Duodenal mucosa (tissue), 2 donors: ENCODE data around the gene CRY2.

Experiments used
- H3K27ac ChIP-seq: one replicate; pipeline ENCODE4 v1.7.0; 2013; ENCODE audit warnings: low read depth, low read length
- H3K27me3 ChIP-seq, 2 donors: one replicate each; pipeline ENCODE4 v1.7.0; 2013; ENCODE audit warnings: low read length in 2 of 2, control low read depth in 1 of 2; ENCODE audit not compliant: insufficient read depth in 2 of 2, control insufficient read depth in 1 of 2
- H3K36me3 ChIP-seq, 2 donors: one replicate each; pipeline ENCODE4 v1.7.0; 2013; ENCODE audit warnings: low read length in 2 of 2, control low read depth in 1 of 2; ENCODE audit not compliant: insufficient read depth in 2 of 2, control insufficient read depth in 1 of 2
- H3K4me1 ChIP-seq, 2 donors: one replicate each; pipeline ENCODE4 v1.7.0; 2013; ENCODE audit warnings: low read length in 2 of 2, control low read depth in 1 of 2; ENCODE audit not compliant: insufficient read depth in 2 of 2, control insufficient read depth in 1 of 2
- H3K4me3 ChIP-seq, 2 donors: one replicate each; pipeline ENCODE4 v1.7.0; 2013; ENCODE audit warnings: low read length in 2 of 2, low read depth in 1 of 2
- H3K9ac ChIP-seq, 2 donors: one replicate each; pipeline ENCODE4 v1.7.0; 2013; ENCODE audit warnings: low read length in 2 of 2, low read depth in 1 of 2
- H3K9me3 ChIP-seq, 2 donors: one replicate each; pipeline ENCODE4 v1.7.0; 2013; ENCODE audit warnings: low read length in 2 of 2, control low read depth in 1 of 2; ENCODE audit not compliant: control insufficient read depth in 1 of 2

Gene CRY2

DNA sequence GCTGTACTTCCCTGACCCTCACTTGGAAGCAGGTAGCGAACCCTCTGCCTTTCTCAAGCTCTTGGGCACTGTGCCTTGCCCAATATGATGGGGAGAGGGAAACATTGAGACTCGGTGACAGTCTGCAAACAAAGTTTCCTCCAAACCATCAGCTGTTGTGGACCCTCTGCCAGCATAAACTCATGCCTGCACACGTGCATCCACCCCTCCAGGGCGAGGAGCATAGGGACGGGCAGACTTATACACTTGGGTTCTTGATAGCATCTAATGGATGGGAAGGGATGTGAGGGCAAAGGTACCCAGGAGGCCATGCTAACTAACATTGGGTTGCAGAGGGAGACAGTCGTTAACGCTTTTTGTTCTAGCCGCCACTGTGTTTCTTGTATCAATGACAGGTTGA lies 29.9 kb downstream of the CRY2 start:
- no peaks in the 10 kb centered on the region for H3K27me3 ChIP-seq
- H3K9me3 ChIP-seq = no peaks in the 10 kb centered on the region
- no peak overlapping the region for H3K9ac ChIP-seq
- H3K36me3 ChIP-seq = peaks cover 54 to 74% of the 10 kb centered on the region in 2 donors
- no peaks in the 10 kb centered on the region for H3K4me1 ChIP-seq
- no peak overlapping the region for H3K4me3 ChIP-seq
- H3K27ac ChIP-seq = no peak overlapping the region

DNA sequence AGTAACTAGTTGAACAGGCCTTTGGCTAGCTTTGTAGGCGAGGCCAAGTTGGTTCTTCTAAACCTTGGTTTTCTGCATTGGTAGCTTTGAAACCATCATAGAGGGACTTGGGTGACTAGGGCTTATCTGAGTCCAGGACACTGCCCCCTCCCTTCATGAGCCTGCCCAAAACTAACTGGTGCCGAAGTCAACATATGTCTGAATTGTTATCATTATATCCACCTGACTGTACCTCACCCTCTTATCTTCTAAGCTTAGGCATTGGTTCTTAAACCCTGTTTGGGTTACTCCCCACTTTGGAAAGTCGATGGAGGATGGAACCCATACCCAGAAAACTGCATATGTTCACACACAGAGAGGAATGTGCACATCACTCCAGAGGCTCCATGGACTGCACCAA lies 30.6 kb downstream of the CRY2 start:
- Histone ChIP-seq H3K4me1 (no peaks in the 10 kb centered on the region), H3K4me3 (no peak overlapping the region), H3K27ac (no peak overlapping the region), H3K27me3 (no peaks in the 10 kb centered on the region), H3K9me3 (no peaks in the 10 kb centered on the region), H3K36me3 (peaks cover 54 to 75% of the 10 kb centered on the region in 2 donors), H3K9ac (no peak overlapping the region)

DNA sequence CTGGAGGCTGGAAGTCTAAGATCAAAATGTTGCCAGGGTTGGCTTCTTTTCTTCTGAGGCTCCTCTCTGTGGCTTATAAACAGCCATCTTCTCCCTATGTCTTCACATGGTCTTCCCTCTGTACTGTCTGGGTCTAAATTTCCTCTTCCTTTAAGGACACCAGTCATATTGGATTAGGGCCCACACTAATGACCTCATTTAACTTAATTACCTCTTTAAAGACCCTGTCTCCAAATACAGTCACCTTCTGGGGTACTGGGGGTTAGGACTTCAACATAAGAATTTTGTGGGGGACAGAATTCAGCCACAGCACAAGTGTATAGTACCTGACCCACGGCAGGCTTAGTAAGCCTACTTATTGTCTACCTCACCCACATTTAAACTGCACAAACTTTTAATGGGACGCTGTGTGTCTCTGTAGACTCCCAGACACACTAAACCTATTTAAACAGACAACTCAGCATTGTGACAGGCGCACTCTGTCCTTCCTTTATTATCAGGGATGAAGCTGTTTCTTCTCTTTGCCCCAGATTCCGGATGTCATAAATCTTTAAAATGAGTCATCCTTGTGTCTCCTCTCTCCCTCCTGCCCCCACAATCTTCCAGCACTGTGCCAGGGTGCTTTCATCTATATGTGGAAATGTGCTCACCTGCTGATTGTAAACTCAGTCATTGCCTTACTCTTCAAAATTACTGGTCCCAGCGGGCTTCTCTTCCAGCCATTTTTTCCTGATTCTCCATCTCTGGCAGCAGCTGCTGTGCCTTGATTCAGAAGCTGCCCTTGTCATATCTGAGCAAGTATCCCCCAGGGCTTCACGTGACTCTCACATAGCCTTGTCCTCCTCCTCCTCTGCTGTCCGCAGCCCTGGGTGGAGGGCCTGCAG lies 32.8 kb downstream of the CRY2 start:
- H3K4me3 ChIP-seq = no peak overlapping the region
- H3K27ac ChIP-seq = no peak overlapping the region
- no peaks in the 10 kb centered on the region for H3K9me3 ChIP-seq
- no peak overlapping the region for H3K9ac ChIP-seq
- no peaks in the 10 kb centered on the region for H3K4me1 ChIP-seq
- H3K36me3 ChIP-seq = peaks cover 45 to 62% of the 10 kb centered on the region in 2 donors
- H3K27me3 ChIP-seq = no peaks in the 10 kb centered on the region

DNA sequence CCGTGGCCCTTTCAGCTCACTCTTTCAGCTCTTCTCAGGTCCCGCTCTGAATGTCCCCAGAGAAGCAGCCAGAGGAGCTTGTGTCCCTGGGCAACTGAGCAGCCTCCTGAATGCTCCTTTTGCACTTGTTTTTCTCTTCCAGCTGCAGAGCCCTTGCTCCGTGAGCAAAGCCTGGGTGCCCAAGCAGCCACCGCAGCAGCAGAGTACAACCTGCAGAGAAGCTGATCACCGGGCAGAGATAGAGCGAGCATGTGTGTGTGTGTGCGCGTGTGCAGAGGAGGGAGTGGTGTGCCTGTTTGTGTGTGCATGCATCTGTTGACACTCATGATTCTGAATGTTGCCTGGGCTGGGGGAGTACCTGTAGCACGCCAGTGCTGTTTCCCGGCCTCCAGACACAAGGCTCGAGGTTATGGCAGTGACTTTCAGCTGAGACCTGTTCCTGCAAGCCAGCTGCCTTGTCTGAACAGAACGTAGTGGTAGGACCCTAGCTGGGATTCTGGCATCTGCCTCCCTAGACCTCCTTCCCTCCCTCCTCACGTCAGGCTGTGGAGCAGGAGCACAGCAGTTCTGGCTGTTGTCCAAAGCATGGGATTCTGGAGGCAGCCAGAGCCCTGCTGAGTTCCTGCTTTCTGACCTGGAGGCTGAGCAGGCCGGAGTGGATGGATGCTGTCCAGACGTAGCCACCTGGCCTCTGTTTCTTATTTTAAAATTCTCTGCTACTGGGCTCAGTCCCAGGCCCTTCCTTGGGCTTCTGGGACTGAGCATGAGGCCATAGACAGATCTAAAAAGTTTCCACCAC lies 33.7 kb downstream of the CRY2 start:
- H3K27ac ChIP-seq = no peak overlapping the region
- peaks cover 0 to under 1% of the 10 kb centered on the region in 2 donors for H3K4me1 ChIP-seq
- no peaks in the 10 kb centered on the region for H3K9me3 ChIP-seq
- H3K4me3 ChIP-seq = no peak overlapping the region
- no peaks in the 10 kb centered on the region for H3K27me3 ChIP-seq
- peaks cover 41 to 54% of the 10 kb centered on the region in 2 donors for H3K36me3 ChIP-seq
- no peak overlapping the region for H3K9ac ChIP-seq

DNA sequence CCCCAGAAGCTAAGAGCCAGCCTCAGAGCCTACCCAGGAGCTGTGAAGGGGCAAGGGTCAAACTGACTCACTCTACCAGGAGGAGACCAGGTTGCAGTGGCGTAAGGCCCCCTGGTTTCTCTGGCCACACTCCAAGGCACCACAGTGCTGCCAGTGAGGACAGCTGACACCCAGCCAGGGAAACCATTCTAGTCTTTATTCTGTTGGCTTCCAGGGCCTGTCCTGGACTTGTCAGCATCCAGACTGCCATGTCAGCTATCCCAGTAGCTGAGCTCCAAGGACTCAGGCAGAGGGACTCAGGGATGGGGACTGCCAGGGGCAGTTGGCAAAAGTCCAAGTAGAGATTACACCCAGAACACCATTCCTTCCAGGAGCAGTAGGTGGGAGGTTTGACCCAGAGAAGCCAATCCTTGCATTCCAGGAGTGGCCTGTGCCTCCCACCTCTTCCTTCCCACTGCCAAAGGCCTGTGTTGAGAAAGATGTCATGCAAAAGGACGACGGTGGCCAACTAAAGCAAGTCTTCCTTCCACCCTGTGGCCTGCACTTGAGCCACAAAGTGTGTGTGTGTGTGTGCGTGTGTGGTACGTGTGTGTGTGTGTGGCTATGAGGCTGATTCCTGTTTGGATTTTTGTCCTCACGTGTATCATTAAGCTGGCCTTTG lies 34.6 kb downstream of the CRY2 start:
- no peak overlapping the region for H3K9ac ChIP-seq
- H3K27ac ChIP-seq = no peak overlapping the region
- H3K27me3 ChIP-seq = no peaks in the 10 kb centered on the region
- H3K4me1 ChIP-seq = peaks cover 0 to 3% of the 10 kb centered on the region in 2 donors
- peaks cover 35 to 49% of the 10 kb centered on the region in 2 donors for H3K36me3 ChIP-seq
- H3K9me3 ChIP-seq = no peaks in the 10 kb centered on the region
- H3K4me3 ChIP-seq = no peak overlapping the region

DNA sequence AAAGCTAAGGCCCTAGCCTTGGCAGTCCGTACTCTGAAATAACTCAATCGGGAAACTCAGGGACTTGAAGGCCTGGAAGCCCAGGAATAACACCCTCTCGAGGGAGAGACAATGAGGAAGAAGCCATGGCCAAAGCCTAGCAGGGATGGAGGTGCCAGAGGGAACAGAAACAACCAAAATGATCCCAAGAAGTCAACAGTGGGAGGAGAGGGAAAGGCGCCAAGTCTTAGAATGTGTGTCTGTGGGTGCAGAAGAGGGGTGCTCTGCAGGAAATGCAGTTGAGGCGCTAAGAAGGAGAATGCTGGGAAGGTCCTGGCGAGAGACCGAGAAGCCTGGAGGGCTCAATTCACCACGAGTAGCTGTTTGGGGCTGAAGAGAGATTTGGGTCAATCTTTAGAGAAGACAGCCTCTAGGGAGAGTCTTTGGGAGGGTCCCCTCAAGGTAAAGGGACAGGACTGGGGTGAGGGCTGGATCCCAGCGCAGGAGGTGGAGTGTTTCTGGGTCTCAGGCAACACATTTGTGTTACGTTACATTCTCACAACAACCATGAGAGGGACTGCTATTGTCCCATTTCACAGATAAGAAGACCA lies 37.4 kb downstream of the CRY2 start:
- Histone ChIP-seq H3K27me3 (no peaks in the 10 kb centered on the region), H3K4me1 (peaks cover 0 to 3% of the 10 kb centered on the region in 2 donors), H3K9ac (no peak overlapping the region), H3K27ac (no peak overlapping the region), H3K4me3 (peak overlapping the region in 1 of 2 donors; percentile 45), H3K9me3 (no peaks in the 10 kb centered on the region), H3K36me3 (peaks cover 19 to 33% of the 10 kb centered on the region in 2 donors)

DNA sequence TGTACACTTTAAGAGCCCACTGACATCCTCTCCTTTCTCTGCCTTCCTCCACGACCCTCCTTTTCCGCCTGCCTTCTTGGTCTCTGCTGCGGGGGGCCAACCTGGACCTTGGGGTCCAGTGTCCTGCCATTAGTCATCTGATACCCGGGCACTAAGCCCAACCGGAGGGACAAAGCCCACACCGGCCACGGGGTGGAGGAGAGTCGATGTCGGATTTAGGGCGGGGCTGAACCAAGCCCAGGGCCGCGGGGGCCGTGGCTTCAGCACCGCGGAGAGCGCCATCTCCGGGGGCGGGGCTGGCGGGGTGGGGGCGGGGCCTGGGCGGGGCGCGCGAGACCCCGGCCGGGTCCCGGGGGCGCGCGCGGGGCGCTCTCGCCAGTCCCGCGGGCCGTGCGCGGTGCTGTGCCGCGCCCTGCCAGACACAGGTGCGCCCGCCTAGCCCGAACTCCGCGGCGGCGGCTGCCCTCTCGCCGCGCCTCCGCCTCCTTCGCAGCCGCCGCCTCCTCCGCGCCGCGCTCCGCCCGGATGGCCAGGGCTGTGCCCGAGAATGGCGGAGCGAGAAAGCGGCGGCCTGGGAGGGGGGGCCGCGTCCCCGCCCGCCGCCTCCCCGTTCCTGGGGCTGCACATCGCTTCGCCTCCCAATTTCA lies 38.1 kb downstream of the CRY2 start, which contains the start of gene MAPK8IP1:
Gene MAPK8IP1, plus strand, starts transcription at position 378 of the 647 bp plus-strand sequence. Its CDS starts 170 bp downstream, at position 548.
- no peaks in the 10 kb centered on the region for H3K9me3 ChIP-seq
- H3K27ac ChIP-seq = no peak within 1 kb of the TSS

DNA sequence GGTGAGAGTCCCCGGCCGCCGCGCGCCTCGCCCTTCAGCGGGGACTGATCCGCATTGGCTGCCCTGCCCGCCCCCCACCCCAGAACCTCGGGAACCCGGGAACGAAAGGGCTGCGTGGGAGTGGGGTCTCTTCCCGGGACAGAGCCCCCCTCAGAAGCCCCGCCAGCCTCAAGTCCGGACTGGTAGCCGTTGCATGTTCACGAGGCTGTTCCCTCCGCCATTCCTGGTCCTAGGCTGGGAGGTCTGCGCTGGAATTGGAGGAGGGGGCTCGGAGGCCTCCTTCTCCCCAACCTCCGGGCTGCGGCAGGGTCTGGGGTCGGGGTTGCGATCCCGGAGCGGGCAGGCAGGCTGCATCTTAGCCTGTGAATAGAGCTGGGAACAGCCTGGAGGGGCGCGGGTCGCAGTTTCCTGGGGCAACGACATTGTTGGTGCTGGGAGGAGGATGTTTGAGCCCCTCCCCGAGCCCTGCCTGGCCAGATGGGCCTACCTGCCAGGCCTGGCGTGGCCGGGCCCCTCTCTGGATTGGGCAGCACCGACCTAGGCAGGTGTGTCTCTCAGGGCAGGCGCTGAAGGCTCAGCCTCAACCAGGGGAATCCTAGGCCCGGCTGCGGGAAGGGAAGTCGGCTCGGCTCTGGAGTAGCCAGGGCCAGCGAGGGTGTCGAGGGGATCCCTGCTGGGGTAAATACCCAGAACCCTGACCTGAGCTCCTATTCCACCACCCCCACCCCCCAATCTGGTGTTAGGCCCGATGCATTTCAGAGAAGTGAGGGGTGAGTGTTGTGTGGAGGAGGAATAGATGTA lies 38.8 kb downstream of the CRY2 start:
- Histone ChIP-seq H3K9me3 (no peaks in the 10 kb centered on the region), H3K27me3 (no peaks in the 10 kb centered on the region), H3K4me3 (peak overlapping the region; percentile 41 to 51), H3K4me1 (peaks cover 0 to 3% of the 10 kb centered on the region in 2 donors), H3K27ac (no peak overlapping the region), H3K36me3 (peaks cover 10 to 19% of the 10 kb centered on the region in 2 donors), H3K9ac (no peak overlapping the region)

More for the DNA sequence above, 38.1 kb downstream of the CRY2 start, which contains the start of gene MAPK8IP1:
- Histone ChIP-seq H3K36me3 (peaks cover 17 to 26% of the 10 kb centered on the region in 2 donors), H3K4me1 (peaks cover 0 to 3% of the 10 kb centered on the region in 2 donors), H3K9ac (no peak within 1 kb of the TSS), H3K27me3 (no peaks in the 10 kb centered on the region), H3K4me3 (peak within 1 kb of the TSS; percentile 45 to 51)
